ENCODE measurements around the gene PAK1IP1.
"Not testable (repeated sequence)": the region's sequence is repeated elsewhere in the genome, so short reads cannot be mapped to it uniquely, and the experiment has no call there.

PAK1IP1 gene

GRCh38 chr6:10750568-10750967 is 55.8 kb downstream of the PAK1IP1 start:
- H3K9me3 ChIP-seq (ENCODE audit: control extremely low read depth in 1 of 5, control insufficient read depth in 4 of 5, insufficient read depth in 2 of 5, low read depth in 1 of 5, low read length in 4 of 5); POLR2A ChIA-PET; H3K27me3 ChIP-seq (replicated peaks in 2 of 5; ENCODE audit: control insufficient read depth in 4 of 5, insufficient read depth in 5 of 5, low read length in 4 of 5); DNase-seq; H3K4me3 ChIP-seq (ENCODE audit: control insufficient read depth in 1 of 7, extremely low read depth in 1 of 7, insufficient read depth in 4 of 7, low read depth in 2 of 7, low read length in 6 of 7); H3K27ac ChIP-seq (ENCODE audit: insufficient read depth in 1 of 2, low read depth in 1 of 2, low read length in 2 of 2, poor library complexity in 1 of 2, severe bottlenecking in 2 of 2): not testable (repeated sequence)
- CTCF ChIA-PET, result interaction anchor here (1.0 kb wide), 1 partner anchor 184 kb away, joined by 3 read pairs; no protein-coding TSS in a partner anchor
- WGBS (ENCODE audit: insufficient coverage), result 100% methylated on average over 1 of the region's 6 CpGs
- Histone ChIP-seq H3K4me1 (ENCODE audit: control extremely low read depth in 1 of 4, control insufficient read depth in 4 of 4, insufficient read depth in 4 of 4, low read length in 3 of 4) (peaks cover 11 to 31% (median 16%) of the 10 kb centered on the region in 4 experiments), H3K36me3 (ENCODE audit: control insufficient read depth in 4 of 4, insufficient read depth in 4 of 4, low read length in 3 of 4) (peaks cover 12 to 54% (median 29%) of the 10 kb centered on the region in 4 experiments)

GRCh38 chr6:10751757-10752156 is 57.0 kb downstream of the PAK1IP1 start:
- H3K4me3 ChIP-seq (ENCODE audit: control insufficient read depth in 1 of 7, extremely low read depth in 1 of 7, insufficient read depth in 4 of 7, low read depth in 2 of 7, low read length in 6 of 7); DNase-seq; CTCF ChIA-PET; H3K27me3 ChIP-seq (replicated peaks in 2 of 5; ENCODE audit: control insufficient read depth in 4 of 5, insufficient read depth in 5 of 5, low read length in 4 of 5); POLR2A ChIA-PET; H3K27ac ChIP-seq (ENCODE audit: insufficient read depth in 1 of 2, low read depth in 1 of 2, low read length in 2 of 2, poor library complexity in 1 of 2, severe bottlenecking in 2 of 2); H3K9me3 ChIP-seq (ENCODE audit: control extremely low read depth in 1 of 5, control insufficient read depth in 4 of 5, insufficient read depth in 2 of 5, low read depth in 1 of 5, low read length in 4 of 5): not testable (repeated sequence)
- 100% methylated on average over 1 of the region's 5 CpGs for WGBS (ENCODE audit: insufficient coverage)
- Histone ChIP-seq H3K36me3 (ENCODE audit: control insufficient read depth in 4 of 4, insufficient read depth in 4 of 4, low read length in 3 of 4) (peaks cover 12 to 61% (median 31%) of the 10 kb centered on the region in 4 experiments), H3K4me1 (ENCODE audit: control extremely low read depth in 1 of 4, control insufficient read depth in 4 of 4, insufficient read depth in 4 of 4, low read length in 3 of 4) (peaks cover 11 to 26% (median 15%) of the 10 kb centered on the region in 4 experiments)

GRCh38 chr6:10756085-10756484 is 61.3 kb downstream of the PAK1IP1 start:
- DNase-seq, result no peak
- no peaks in the 10 kb centered on the region for H3K4me1 ChIP-seq (ENCODE audit: control extremely low read depth in 1 of 4, control insufficient read depth in 4 of 4, insufficient read depth in 4 of 4, low read length in 3 of 4)
- H3K36me3 ChIP-seq (ENCODE audit: control insufficient read depth in 4 of 4, insufficient read depth in 4 of 4, low read length in 3 of 4), result peaks cover 12 to 66% (median 34%) of the 10 kb centered on the region in 4 experiments
- no peaks in the 10 kb centered on the region for H3K27me3 ChIP-seq (replicated peaks in 2 of 5; ENCODE audit: control insufficient read depth in 4 of 5, insufficient read depth in 5 of 5, low read length in 4 of 5)
- ChIA-PET POLR2A (no interaction called here), CTCF (interaction anchor here (0.6 to 2.2 kb wide), 5 partner anchors 8 to 303 kb away, joined by 3 to 6 read pairs (median 4); no protein-coding TSS in a partner anchor)
- no peak overlapping the region for H3K4me3 ChIP-seq (ENCODE audit: control insufficient read depth in 1 of 7, extremely low read depth in 1 of 7, insufficient read depth in 4 of 7, low read depth in 2 of 7, low read length in 6 of 7)
- no peaks in the 10 kb centered on the region for H3K9me3 ChIP-seq (ENCODE audit: control extremely low read depth in 1 of 5, control insufficient read depth in 4 of 5, insufficient read depth in 2 of 5, low read depth in 1 of 5, low read length in 4 of 5)
- H3K27ac ChIP-seq (ENCODE audit: insufficient read depth in 1 of 2, low read depth in 1 of 2, low read length in 2 of 2, poor library complexity in 1 of 2, severe bottlenecking in 2 of 2), result no peak overlapping the region
- 100% methylated on average over 1 of the region's 1 CpG for WGBS (ENCODE audit: insufficient coverage)

All from common myeloid progenitor, CD34-positive (primary cell).